Measurements from ENCODE around the gene CALD1.

CALD1 gene

DNA sequence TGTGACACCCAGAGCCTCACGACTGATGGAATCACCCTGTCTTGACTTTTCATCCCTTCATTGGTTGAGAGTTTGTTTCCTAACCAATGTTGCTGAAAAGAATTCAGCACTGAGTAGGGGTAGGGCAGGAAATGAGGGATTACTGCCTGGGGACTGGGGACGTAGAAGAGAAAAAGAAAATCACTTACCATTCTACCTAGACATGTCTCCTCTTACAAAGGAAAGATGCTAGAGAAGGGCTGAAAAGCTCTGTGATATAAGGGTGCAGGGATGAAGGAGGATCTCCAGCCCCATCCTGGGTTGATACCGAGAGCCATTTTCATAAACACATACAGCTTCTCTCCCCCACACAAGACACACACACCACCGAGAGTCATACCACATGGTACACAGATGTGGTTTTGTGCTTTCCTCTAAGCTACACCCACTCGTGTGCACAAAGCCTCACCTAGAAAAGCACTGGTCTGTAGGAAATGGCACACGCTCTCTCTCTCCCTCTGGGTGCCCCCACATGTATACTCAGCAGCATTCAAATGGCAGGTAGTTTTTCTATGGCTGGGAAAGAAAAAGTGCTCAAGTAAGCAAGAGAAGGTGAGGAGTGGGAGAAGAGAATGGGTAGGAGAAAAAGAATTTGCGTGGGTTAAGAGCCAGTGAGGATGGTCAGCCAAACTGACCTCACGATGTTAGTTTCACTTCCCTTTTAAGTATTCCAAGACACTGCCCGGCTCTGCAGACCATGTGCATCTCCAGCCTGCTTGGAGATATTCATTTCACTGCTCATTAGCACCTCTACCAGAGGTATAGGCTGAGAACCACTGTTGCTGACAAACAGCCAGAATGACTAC, 85.8 kb downstream of the CALD1 start:
- Histone ChIP-seq H3K36me3 (no peaks in the 10 kb centered on the region), H3K4me3 (ENCODE audit: low read depth, low read length) (no peak overlapping the region), H3K9me3 (no peaks in the 10 kb centered on the region), H3K27me3 (no peaks in the 10 kb centered on the region; the same call in 1 of the 2 replicates), H3K4me1 (no peaks in the 10 kb centered on the region)
- TF ChIP-seq, protein P1, sequence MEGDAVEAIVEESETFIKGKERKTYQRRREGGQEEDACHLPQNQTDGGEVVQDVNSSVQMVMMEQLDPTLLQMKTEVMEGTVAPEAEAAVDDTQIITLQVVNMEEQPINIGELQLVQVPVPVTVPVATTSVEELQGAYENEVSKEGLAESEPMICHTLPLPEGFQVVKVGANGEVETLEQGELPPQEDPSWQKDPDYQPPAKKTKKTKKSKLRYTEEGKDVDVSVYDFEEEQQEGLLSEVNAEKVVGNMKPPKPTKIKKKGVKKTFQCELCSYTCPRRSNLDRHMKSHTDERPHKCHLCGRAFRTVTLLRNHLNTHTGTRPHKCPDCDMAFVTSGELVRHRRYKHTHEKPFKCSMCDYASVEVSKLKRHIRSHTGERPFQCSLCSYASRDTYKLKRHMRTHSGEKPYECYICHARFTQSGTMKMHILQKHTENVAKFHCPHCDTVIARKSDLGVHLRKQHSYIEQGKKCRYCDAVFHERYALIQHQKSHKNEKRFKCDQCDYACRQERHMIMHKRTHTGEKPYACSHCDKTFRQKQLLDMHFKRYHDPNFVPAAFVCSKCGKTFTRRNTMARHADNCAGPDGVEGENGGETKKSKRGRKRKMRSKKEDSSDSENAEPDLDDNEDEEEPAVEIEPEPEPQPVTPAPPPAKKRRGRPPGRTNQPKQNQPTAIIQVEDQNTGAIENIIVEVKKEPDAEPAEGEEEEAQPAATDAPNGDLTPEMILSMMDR (IDR thresholded peaks at IDR 0.05; ENCODE audit: low read depth, low read length), result no peak
- DNase-seq, result no peak

DNA sequence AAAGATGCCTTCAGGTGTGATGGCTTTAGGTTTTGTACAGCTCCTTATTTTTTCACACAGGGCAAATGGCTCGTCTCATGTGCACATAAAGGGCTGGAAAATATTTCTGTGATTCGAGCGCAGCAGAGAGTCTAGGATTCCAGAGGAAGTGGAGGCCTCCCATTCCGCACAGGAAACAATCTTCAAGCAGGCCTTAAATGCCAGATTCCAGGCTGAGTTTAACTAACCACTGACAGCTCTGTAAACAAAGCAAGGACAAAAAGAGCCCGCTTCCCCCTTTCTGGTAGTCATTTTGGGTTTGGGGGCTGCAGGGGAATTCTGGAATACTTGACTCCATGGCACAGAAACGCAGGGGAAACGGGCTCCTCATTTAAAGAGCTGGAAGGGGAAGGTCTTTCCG, 87.2 kb downstream of the CALD1 start:
- no peak for DNase-seq
- no peaks in the 10 kb centered on the region; the same call in 1 of the 2 replicates for H3K27me3 ChIP-seq
- no peaks in the 10 kb centered on the region for H3K4me1 ChIP-seq
- TF ChIP-seq, protein P1 (IDR thresholded peaks at IDR 0.05; ENCODE audit: low read depth, low read length), result no peak
- H3K9me3 ChIP-seq, result no peaks in the 10 kb centered on the region
- H3K36me3 ChIP-seq, result no peaks in the 10 kb centered on the region
- H3K4me3 ChIP-seq (ENCODE audit: low read depth, low read length), result no peak overlapping the region

DNA sequence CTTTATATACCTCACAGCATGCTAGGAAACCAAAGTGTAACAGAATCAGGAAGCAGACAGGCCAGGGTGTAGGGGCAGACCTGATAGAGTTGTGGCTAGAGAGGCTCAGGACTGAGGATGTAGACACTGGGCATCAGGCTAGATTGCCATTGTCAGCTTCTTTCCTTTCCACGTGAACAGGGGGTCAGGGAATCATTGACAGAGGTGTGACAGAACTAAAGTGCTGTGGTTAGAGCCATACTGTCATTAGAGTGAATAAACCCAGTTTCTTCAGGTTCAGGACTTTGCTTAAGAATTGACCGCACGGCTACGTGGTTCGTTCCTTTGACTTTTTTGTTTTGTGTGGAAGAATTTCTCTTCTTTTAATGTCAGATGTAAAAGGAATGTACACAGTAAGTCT, 90.7 kb downstream of the CALD1 start:
- H3K4me3 ChIP-seq (ENCODE audit: low read depth, low read length), result no peak overlapping the region
- no peaks in the 10 kb centered on the region for H3K36me3 ChIP-seq
- no peak for DNase-seq
- no peaks in the 10 kb centered on the region for H3K9me3 ChIP-seq
- no peaks in the 10 kb centered on the region for H3K4me1 ChIP-seq
- TF ChIP-seq, protein P1 (IDR thresholded peaks at IDR 0.05; ENCODE audit: low read depth, low read length), result no peak
- H3K27me3 ChIP-seq, result no peaks in the 10 kb centered on the region; the same call in none of the 2 replicates

DNA sequence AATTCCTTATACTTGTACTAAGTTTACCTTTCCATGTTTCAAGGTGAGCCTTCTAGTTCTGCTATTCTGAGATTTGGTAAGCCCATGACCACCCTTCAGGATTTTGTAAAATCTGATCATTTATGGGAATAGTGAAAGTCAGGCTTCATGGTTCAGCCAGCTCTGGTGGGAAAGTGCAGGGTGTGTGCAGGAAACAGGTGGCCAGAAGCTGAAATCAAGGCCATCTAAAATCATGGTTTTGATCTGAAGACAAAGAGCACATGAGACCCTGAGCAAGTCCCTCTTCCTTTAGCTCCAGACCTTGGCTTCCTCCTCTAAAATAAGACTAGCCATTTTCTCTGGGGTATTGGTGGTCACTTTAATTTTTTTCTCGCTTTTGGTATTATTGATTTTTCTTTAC, 91.3 kb downstream of the CALD1 start:
- no peak for DNase-seq
- Histone ChIP-seq H3K4me1 (no peaks in the 10 kb centered on the region), H3K27me3 (no peaks in the 10 kb centered on the region; the same call in none of the 2 replicates), H3K4me3 (ENCODE audit: low read depth, low read length) (no peak overlapping the region), H3K9me3 (no peaks in the 10 kb centered on the region), H3K36me3 (no peaks in the 10 kb centered on the region)
- TF ChIP-seq, protein P1 (IDR thresholded peaks at IDR 0.05; ENCODE audit: low read depth, low read length), result no peak

GRCh38 chr7:134873253-134873652, 93.8 kb downstream of the CALD1 start:
- H3K4me3 ChIP-seq (ENCODE audit: low read depth, low read length), result no peak overlapping the region
- DNase-seq, result no peak
- H3K9me3 ChIP-seq, result no peaks in the 10 kb centered on the region
- H3K27me3 ChIP-seq, result no peaks in the 10 kb centered on the region; the same call in 1 of the 2 replicates
- H3K4me1 ChIP-seq, result no peaks in the 10 kb centered on the region
- no peaks in the 10 kb centered on the region for H3K36me3 ChIP-seq
- TF ChIP-seq, protein P1 (IDR thresholded peaks at IDR 0.05; ENCODE audit: low read depth, low read length), result no peak

DNA sequence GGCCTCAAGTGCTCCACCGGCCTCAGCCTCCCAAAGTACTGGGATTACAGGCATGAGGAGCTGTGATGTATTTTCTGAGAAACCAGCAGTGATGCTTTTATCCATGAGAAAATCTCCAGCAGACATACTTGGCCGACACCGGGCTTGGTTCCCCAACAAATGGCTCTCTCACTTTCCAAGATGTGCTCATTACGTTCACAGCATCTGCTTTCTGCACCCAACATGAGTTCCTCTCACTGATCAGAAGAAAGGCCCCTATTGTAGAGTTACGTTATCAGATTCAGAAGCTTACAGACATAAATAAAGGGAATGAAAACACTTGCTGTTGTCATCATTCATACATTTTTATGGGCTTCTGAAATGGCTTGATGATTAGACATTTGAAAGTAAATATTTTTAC, 95.0 kb downstream of the CALD1 start:
- H3K9me3 ChIP-seq, result no peaks in the 10 kb centered on the region
- no peak for DNase-seq
- no peaks in the 10 kb centered on the region for H3K36me3 ChIP-seq
- no peak overlapping the region for H3K4me3 ChIP-seq (ENCODE audit: low read depth, low read length)
- TF ChIP-seq, protein P1 (IDR thresholded peaks at IDR 0.05; ENCODE audit: low read depth, low read length), result no peak
- no peaks in the 10 kb centered on the region for H3K4me1 ChIP-seq
- H3K27me3 ChIP-seq, result no peaks in the 10 kb centered on the region; the same call in 1 of the 2 replicates

Data from BE2C (cell line).